ENCODE measurements around the gene BLTP2. TPM values are rescaled to one million over a fixed set of nuclear protein-coding genes. Genes with fewer than 3 reads are reported as not detected.

Gene BLTP2
- total RNA-seq, 1 experiment from 2014 or later, result 139 TPM

GRCh38 chr17:28669918-28670317 is 25.0 kb upstream of the BLTP2 start (continued):
- no peak for TF ChIP-seq E2F5 (CRISPR knock-in tag; IDR thresholded peaks at IDR 0.05)
- no peak for TF ChIP-seq ELF4 (CRISPR knock-in tag; IDR thresholded peaks at IDR 0.05; ENCODE audit: low read depth)
- no peak for TF ChIP-seq TEAD4 (CRISPR knock-in tag; IDR thresholded peaks at IDR 0.05)

- DNase-seq (ENCODE audit: low spot score) (no peak), ATAC-seq (no peak)
- H3K9me3 Mint-ChIP-seq, result no peaks in the 10 kb centered on the region
- H3K27me3 Mint-ChIP-seq (ENCODE audit: low read depth), result no peaks in the 10 kb centered on the region
- H3K4me1 Mint-ChIP-seq, result peaks cover 11% of the 10 kb centered on the region
- peaks cover 37% of the 10 kb centered on the region for H3K36me3 Mint-ChIP-seq
- no peak overlapping the region for H3K4me3 Mint-ChIP-seq
- TF ChIP-seq SP1 (CRISPR knock-in tag; conservative IDR thresholded peaks at IDR 0.05), result no peak
- TF ChIP-seq NR1H2 (CRISPR knock-in tag; IDR thresholded peaks at IDR 0.05), result no peak
- TF ChIP-seq ZSCAN18 (CRISPR knock-in tag; IDR thresholded peaks at IDR 0.05), result no peak
- TF ChIP-seq PRDM15 (CRISPR knock-in tag; IDR thresholded peaks at IDR 0.05), result no peak
- TF ChIP-seq HMGXB4 (CRISPR knock-in tag; IDR thresholded peaks at IDR 0.05), result no peak
- no peak for TF ChIP-seq ZNF416 (CRISPR knock-in tag; IDR thresholded peaks at IDR 0.05)
- TF ChIP-seq PRRX2 (CRISPR knock-in tag; IDR thresholded peaks at IDR 0.05), result no peak
- no peak for TF ChIP-seq ZBTB43 (CRISPR knock-in tag; IDR thresholded peaks at IDR 0.05)
- TF ChIP-seq STAT6 (CRISPR knock-in tag; conservative IDR thresholded peaks at IDR 0.05; ENCODE audit: low read depth), result no peak
- no peak for TF ChIP-seq ZBTB21 (CRISPR knock-in tag; IDR thresholded peaks at IDR 0.05; ENCODE audit: borderline replicate concordance)
- TF ChIP-seq ELF4 (CRISPR knock-in tag; IDR thresholded peaks at IDR 0.05; ENCODE audit: low read depth), result no peak
- TF ChIP-seq CTCF (IDR thresholded peaks at IDR 0.05), result no peak
- TF ChIP-seq GTF2I (CRISPR knock-in tag; conservative IDR thresholded peaks at IDR 0.05), result no peak
- TF ChIP-seq FOXK1 (CRISPR knock-in tag; IDR thresholded peaks at IDR 0.05), result no peak
- no peak for TF ChIP-seq ZNF671 (CRISPR knock-in tag; IDR thresholded peaks at IDR 0.05)
- no peak for TF ChIP-seq SMAD4 (CRISPR knock-in tag; IDR thresholded peaks at IDR 0.05)
- TF ChIP-seq CDX4 (CRISPR knock-in tag; IDR thresholded peaks at IDR 0.05; ENCODE audit: borderline replicate concordance), result no peak
- TF ChIP-seq ZNF219 (CRISPR knock-in tag; IDR thresholded peaks at IDR 0.05; ENCODE audit: borderline replicate concordance), result no peak
- TF ChIP-seq FOXJ3 (CRISPR knock-in tag; IDR thresholded peaks at IDR 0.05; ENCODE audit: borderline replicate concordance), result no peak
- no peak for TF ChIP-seq CREB1 (CRISPR knock-in tag; IDR thresholded peaks at IDR 0.05)
- no peak overlapping the region for H3K27ac Mint-ChIP-seq
- ChIA-PET POLR2A (no interaction called here), CTCF (interaction anchor here (0.7 to 1.7 kb wide), 3 partner anchors 21 to 24 kb away, joined by 3 to 8 read pairs (median 4); partner anchors contain the start of gene BLTP2)
Measured at GRCh38 chr17:28667870-28668269, 22.9 kb upstream of the BLTP2 start.

Data from WTC11 (cell line).